MM.1S (cell line): Measurements from ENCODE around the gene PKD1L1.

Source experiments
- CTCF ChIP-seq: fragments of 300-600 bp; sonication (generic); IDR thresholded peaks from 2 replicates; pipeline ENCODE4 v1.5.1; 2016; ENCODE audit warnings: antibody characterized with exemption, low read length, mixed read lengths
- EZH2 ChIP-seq: fragments of 300-600 bp; sonication (generic); optimal IDR thresholded peaks from 2 replicates; pipeline ENCODE3; 2017; ENCODE audit warnings: low read depth, mild to moderate bottlenecking, antibody characterized with exemption, low read length, mixed read lengths
- EZH2phosphoT487 ChIP-seq: fragments of 300-600 bp; sonication (generic); IDR thresholded peaks from 2 replicates; pipeline ENCODE4 v1.6.1; 2018; ENCODE audit warnings: antibody characterized with exemption, low read length

GRCh38 chr7:47772492-47772891 is 175.8 kb downstream of the PKD1L1 start:
- TF ChIP-seq CTCF = no peak
- no peak for TF ChIP-seq EZH2phosphoT487
- TF ChIP-seq EZH2 = no peak
